Medulla oblongata (tissue), 1 donor: ENCODE data around the gene ESF1.
"Not testable (repeated sequence)": the region's sequence is repeated elsewhere in the genome, so short reads cannot be mapped to it uniquely, and the experiment has no call there.

ENCODE experiments used
- DNase-seq: peaks from one replicate; pipeline ENCODE4 v3.0.0-alpha.2; 2015; ENCODE audit errors: extremely low spot score

ESF1 gene

DNA sequence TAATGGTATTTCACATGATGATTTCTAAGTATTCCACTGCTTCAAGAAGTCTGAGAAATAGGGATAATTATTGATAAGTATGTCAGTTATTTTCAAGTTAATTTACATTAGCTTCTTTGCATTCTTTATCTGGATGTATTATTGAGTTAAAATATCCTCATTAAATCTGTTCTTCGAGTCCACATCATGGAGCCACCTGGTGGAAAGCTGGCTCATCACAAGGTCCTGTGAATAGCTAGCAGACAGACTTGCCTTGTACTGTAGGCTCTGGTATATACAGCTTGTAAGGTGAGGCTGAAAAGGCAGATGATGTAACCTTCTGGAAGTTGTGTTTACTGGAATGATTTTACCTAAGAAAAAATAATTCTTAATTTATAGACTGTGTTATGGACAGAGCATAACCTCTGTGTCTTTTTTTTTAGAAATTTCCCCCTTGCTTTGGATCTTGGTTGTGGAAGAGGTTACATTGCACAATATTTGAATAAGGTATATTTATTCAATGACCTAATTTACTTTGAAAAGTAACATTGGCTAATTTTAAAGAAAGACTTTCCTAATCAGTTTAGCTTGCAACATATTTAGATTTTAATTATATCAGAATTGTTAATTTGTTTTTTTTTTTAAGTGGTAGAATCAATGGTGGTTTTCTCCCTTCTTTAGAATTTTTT lies 3.6 kb upstream of the ESF1 start:
- DNase-seq = peak; percentile 60

DNA sequence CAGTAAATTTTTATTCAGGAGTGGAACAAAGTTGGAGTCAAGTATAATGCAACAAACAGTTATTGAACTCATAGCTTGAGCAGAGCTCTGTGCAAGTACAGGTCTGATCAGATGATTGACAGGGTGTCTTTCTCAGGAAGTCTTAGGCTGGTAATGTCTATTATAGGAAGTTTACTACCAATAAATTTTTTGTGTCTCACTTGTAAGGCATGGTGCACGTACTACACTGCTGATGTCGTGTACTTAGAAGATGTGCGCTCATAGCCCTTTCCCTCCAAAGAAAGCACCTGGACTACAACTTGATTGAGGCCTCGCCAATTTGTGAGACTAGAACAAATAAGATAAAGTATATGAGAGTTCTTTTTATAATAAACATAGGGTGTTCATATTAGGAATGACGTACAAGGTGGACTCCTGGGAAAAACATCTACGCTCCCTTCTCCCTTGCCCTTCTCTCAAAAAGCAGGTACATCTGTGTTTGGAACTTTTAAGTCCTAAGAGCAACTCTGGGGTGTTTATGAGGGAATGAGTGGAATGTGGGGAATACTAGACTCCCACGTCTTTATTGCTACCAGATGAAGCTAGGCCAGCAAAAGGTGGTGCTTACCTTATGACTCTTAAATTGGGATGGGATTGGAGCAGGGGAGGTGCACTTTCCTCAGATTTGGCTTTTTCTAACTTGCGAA lies 1.6 kb upstream of the ESF1 start:
- DNase-seq = no peak

DNA sequence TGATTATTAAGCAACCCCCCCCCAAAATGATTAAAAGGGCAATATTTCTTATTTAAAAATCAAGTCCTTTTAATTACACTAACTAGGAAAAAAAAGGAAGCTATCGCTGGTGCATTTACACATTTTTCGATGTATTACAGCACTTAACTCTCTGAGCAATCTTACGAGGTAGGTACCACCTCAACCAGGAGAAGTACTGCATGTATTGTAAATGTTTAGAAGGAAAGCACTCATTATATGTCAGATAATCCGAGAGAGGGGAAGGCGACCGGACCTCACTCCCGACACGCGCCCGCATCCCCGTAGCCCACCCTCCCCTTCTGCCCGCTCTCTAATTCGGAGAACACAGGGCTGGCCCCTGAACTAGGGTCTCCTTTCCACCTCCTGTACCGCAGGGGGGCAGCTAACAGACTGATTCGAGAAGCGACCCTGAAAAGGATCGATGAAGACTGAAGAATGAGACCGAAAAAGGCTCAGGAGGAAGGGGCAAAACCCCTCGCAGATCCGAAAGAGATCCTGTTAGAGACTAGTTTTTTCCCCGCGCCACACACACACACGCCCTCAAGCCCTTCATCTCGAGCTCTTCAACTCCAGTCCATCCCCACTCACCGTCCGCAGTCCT lies 337 bp downstream of the ESF1 start:
- no peak for DNase-seq

DNA sequence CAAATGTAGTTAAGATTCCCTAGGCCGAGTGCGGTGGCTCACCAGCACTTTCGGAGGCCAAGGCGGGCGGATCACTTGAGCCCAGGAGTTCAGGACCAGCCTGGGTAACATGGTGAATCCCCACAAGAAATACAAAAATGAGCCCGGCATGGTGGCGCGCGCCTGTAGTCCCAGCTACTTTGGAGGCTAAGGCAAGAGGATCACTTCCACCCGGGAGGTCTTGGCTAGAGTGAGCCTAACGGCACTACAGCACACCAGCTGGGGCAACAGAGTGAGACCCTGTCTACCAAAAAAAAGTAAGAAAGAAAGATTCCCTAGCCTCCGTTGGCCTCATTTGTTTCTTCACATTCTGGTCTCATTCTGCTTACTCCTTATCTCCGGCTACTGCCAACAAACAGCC lies 1.2 kb downstream of the ESF1 start:
- DNase-seq = no peak

DNA sequence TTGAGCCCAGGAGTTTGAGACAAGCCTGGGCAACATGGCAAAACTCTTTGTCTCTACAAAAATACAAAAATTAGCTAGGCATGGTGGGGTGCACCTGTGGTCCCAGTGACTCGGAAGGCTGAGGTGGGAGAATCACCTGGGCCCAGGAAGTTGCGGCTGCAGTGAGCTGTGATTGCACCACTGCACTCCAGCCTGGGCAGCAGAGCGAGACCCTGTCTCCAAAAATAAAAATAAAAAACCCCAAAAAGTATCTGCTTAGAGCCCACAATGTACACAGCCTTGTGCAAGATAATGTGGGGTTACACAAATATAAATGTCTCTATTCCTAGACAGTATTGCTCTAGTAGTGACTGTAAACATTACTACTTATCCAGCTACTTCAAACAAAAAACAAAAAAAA lies 5.9 kb downstream of the ESF1 start:
- DNase-seq = no peak

DNA sequence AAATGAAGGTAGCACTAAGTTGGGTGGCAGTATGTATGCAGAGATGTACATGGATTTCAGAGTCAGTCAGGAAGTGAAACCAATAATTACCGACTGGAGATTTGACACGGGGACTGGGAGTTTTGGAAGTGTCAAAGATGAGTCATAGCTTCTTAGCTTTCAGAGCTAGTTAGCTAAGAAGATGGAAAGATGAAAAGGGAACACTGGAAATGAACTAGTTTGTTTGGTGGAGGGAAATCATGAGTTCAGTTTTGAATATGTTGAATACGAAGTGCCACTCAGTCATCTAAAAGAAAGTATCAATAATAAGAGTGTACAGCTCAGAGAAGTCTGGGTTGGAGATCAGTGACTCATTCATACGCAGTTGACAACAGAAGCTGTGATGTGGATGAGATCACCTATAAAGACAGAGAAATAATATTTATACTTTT lies 7.5 kb downstream of the ESF1 start:
- no peak for DNase-seq

DNA sequence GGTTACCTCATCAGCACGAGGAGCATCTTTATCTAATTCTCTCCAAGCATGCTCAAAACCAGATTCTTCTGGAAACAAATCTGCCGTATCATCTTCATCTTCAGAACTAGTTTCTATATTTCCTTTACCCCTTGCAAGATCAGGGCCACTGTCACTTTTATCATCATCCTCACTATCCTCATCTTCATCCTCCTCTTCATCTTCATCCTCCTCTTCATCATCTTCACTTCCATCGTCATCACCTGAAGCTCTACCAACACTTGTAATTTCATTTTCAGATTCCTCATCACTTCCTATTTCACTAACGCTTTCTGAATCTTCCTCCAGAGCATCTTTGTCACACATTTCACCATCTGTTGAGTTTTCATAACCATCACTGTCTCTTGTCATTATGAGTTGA lies 8.9 kb downstream of the ESF1 start:
- DNase-seq = no peak

DNA sequence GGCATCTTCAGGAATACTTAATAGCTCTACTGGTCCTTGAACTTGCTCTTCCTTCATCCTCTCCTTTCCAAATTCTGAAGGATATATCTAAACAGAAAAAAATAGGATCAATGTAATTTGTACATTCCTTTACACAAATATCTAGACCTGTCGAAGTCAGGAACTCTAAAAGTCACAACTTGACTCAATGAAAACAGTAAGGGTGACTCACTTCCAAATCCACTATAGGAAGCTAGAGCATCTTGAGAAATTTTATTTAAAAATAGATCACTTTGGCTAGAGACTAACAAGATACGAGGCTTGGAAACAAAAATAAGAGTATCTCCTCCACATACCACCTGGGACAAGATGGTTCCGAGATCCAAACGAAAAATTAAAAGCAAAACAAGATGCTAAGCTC lies 12.2 kb downstream of the ESF1 start:
- no peak for DNase-seq

DNA sequence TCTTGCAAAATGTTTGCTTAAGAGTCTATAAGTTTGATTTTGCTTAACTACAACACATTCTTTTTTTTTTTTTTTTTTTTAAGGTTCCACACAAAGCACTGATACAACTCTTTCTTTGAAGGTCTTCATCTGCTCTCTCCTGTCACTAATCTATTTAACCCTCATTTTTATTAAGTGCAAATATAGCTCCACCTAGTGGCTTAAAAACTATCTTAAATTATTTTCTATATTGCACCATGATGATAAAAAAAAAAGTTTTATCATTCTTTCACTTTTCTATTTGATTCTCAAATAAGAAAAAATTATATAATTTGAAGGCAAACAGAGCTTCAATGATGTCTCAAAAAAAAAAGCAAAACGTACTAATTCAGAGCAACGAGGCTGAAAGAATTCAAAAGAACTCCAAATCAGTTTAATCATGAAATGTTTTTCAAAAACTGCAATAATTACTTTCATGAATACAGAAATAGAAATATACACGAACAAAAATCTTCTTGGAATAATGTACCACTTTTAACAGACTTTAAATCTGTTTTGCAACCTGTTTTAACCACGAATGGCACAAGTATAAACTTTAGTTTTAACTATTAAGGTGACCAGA lies 12.8 kb downstream of the ESF1 start:
- peak; percentile 18 for DNase-seq

DNA sequence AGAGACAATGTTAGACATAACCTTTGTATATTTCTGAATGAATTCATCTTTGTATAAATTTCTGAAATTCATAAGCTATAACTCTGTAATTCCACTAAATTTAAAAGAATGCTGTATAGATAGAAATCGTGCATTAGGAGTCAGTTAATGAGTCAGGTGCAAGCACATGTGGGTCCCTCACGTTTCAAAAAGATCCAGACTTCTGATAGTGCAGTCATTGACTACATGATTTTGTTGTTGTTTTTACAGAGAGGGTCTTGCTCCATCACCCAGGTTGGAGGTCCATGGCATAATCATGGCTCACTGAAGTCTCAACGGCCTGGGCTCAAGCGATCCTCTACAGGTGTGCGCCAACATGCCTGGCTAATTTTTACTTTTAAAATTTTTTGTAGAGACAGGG lies 14.6 kb downstream of the ESF1 start:
- no peak for DNase-seq

DNA sequence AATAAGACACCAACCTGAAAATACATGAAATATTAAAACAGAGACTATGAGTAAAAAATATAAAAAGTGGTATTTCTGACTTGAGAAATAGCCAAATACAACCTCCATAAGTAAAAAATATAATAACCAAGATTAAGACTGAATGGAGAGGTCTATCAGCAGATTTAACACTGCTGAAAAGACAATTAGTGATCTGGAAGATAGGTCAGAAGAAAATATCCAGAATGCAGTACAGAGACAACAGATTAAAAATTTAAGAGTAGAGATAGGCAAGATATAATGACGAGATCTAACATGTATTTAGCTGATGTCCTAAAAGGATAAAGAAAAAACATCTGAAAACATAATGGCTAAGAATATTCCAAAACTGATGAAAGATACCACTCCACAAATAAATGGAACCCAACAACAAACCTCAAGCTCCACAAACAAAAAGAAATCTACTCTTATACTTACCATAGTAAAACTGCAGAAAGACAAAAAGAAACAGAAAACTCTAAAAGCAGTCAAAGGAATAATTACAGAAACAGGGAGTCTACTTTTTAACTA lies 18.8 kb downstream of the ESF1 start:
- no peak for DNase-seq

DNA sequence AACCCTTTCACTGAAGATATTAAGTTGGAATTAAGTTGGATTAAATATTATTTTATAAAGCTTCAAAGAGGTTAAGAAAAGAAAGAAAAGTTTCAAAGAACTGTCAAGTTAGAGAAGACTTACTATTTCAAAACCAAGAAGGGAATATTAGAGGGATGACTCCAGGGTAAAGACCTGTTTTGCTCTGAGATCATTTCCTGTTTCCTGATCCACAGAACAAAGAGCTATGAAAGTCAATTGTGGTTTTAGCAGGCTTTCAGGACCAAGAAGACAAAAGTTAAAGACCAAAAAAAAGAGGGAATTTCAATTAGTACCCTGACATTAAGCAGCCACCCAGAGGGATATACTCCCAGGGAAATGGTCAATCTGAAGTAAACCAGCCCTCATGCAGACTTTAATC lies 19.4 kb downstream of the ESF1 start:
- no peak for DNase-seq

DNA sequence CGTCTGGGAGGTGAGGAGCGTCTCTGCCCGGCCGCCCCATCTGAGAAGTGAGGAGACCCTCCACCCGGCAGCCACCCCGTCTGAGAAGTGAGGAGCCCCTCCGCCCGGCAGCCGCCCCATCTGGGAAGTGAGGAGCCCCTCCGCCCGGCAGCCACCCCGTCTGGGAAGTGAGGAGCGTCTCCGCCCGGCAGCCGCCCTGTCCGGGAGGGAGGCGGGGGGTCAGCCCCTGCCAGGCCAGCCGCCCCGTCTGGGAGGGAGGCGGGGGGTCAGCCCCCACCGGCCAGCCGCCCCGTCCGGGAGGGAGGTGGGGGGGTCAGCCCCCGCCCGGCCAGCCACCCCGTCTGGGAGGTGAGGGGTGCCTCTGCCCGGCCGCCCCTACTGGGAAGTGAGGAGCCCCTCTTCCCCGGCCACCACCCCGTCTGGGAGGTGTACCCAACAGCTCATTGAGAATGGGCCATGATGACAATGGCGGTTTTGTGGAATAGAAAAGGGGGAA lies 24.2 kb downstream of the ESF1 start:
- not testable (repeated sequence) for DNase-seq

DNA sequence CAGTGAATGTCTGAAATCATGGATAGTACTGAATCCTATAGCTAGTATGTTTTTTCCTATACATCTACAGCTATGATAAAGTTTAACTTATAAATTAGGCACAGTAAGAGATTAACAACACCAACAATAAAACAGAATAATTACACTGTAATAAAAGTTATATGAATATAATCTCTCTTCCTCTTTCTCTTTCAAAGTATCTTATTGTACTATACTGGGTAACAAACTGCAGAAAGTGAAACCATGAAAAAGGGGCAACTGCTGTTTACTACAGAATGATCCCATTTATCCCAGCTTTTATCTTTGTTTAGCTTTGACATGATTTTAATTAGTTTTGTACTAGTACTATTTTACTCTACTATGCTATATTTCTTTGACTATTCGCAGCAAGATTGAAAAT lies 25.8 kb downstream of the ESF1 start:
- DNase-seq = no peak

DNA sequence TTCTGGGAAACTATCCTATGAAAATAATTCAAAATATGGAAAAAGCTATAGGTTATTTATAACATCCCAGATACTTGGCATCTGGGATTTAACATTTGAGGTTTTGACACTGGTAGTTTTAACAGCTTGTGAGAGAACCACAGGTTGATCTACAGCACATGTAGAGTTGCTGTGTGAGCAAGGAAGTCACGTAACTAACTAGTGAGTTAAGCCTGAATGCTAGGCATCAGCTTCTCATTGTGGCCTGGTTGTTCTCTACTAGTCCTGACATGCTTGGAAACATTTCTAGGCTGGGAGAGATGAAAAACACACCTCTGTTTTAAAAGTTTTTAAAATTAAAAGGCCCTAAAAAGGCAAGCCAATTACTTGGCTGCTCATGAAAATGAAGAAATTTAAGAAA lies 28.2 kb downstream of the ESF1 start:
- no peak for DNase-seq

DNA sequence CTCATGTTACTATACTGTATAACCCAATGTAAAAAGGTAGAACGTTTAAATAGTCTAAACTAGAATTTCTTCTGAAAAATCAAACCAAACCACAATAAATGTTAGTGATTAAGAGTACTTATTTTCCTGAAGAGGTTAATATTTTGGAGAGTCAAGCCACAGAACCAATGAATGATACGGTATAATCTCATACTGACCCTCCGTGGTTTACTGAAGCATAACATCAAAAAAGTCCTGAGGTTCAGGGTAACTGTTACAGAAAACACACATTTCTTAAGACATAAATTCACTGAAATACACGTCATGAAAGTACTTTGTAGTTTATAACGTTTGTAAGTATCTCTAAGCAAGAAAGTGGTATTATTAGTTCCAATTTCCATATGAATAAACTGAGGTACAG lies 28.9 kb downstream of the ESF1 start:
- no peak for DNase-seq

DNA sequence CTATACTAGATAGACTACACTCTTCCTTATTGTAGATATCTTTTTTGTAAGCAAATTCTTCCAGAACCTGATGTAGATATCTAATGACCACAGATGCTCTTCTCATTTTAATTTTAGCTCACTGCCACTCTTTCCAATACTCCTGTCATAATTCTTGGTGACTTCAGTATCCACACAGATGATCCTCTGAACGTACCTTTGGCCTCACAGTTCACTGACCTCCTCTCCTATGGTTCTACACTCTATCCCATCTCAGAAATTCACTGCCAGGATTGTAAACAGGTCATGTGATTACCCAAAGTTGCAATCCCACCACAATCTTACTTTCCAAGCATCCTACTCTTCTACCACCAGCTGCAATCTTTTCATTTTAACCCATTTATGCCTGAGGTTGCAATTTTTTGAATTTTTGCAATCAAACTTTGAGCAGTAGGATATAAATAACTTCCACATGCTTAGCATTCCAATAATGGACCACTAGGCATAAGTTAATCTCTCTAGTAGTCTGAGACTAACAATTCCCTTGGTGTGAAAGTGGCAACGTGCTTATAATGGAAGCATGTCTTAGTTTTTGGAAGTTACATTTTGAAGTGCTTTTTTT lies 31.2 kb downstream of the ESF1 start:
- no peak for DNase-seq

DNA sequence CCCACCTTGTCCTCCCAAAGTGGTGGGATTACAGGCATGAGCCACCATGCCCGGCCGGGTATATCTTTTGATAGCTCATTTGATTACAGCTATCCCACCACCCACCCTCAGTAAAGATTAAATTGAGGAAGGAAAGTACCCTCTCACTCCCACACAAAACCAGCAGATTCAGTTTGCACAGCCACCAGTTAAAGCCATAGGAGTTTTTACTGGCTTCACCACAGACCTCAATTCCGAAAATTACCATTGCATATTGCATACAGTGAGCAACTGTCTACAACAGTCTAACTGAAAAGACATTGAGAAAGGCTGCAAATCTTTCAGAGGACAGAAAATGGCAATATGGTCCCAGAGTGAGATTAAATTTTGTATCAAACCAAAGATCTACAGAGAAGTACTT lies 34.9 kb downstream of the ESF1 start:
- DNase-seq = no peak

DNA sequence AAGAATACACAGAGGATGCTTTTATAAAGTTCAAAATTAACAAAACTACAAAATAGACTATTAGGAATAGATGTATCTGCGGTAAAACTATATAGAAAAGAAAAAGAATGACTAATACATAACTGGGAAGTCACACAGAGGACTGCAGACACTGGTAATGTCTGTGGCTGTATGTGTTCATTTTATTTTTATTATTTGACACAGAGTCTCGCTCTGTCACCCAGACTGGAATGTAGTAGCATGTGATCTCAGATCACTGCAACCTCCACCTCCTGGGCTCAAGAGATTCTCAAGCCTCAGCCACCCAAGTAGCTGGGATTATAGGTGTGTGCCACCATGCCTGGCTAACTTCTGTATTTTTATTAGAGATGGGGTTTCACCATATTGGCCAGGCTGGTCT lies 38.9 kb downstream of the ESF1 start:
- no peak for DNase-seq

DNA sequence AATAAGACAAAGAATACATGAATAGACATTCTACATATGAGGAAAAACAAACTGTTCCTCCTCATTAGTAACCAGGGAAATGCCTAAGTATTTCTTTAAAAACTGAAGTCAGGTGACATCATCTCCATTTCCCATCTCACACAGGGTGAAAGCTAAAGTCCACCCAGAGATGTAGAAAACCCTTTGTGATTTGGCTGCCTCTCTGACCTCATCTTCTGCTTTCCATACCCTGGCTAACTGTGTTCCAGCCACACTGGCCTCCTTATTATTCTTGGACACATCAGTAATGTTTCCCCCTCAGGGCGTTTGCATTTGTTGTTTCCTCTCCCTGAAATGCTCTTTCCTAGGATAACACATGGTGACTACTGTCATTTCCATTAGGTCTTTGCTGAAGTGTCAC lies 40.4 kb downstream of the ESF1 start:
- DNase-seq = no peak

DNA sequence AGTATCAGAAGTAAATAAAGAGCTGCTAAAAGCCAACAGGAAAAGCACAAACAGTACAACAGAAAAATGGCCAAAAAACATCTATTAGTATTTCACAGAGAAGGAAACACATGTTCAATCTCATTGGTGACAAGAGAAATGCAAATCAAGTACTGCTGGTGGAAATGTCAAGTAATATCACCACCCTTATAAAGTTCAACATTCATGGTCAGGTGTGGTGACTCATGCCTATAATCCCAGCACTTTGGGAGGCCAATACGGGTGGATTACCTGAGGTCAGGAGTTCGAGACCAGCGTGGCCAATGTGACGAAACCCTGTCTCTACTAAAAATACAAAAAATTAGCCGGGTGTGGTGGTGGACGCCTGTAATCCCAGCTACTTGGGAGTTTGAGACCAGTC lies 42.8 kb downstream of the ESF1 start:
- no peak for DNase-seq
